K562 (cell line): ENCODE results near the gene SNIP1. TPM values are rescaled to one million over a fixed set of nuclear protein-coding genes. Genes with fewer than 3 reads are reported as not detected.
A peak's percentile ranks its signal among the peaks of the same experiment; 100 is the strongest.

Experiments used
- ATF2 ChIP-seq: sonication (generic); formaldehyde crosslinking; IDR thresholded peaks from 2 replicates; pipeline ENCODE4 v1.8.1; 2022; ENCODE audit warnings: missing genetic modification reagents
- CEBPZ ChIP-seq: fragments of 150-350 bp; IDR thresholded peaks from 2 replicates; pipeline ENCODE4 v1.6.1; 2014; ENCODE audit warnings: low read depth, mild to moderate bottlenecking, low read length, borderline replicate concordance
- E2F4 ChIP-seq: sonication (generic); formaldehyde crosslinking; IDR thresholded peaks from 2 replicates; pipeline ENCODE4 v1.8.0; 2022; ENCODE audit warnings: mild to moderate bottlenecking, low read depth, missing genetic modification reagents
- GATAD2A ChIP-seq: fragments of 450-650 bp; IDR thresholded peaks from 2 replicates; pipeline ENCODE4 v1.6.1; 2017
- HDAC2 ChIP-seq: fragments of 450-650 bp; IDR thresholded peaks from 2 replicates; pipeline ENCODE4 v1.6.1; 2016; ENCODE audit warnings: mild to moderate bottlenecking
- HLTF ChIP-seq: fragments of 450-650 bp; IDR thresholded peaks from 2 replicates; pipeline ENCODE4 v1.6.1; 2016
- ILF3 ChIP-seq: fragments of 450-650 bp; IDR thresholded peaks from 2 replicates; pipeline ENCODE4 v1.6.1; 2018; ENCODE audit warnings: antibody characterized with exemption, mild to moderate bottlenecking, moderate library complexity, borderline replicate concordance
- KDM2B ChIP-seq: fragments of 250-450 bp; sonication (Bioruptor Pico); IDR thresholded peaks from 2 replicates; pipeline ENCODE4 v1.8.0; 2021; ENCODE audit warnings: mild to moderate bottlenecking, moderate library complexity
- KLF6 ChIP-seq: fragments of 250-450 bp; sonication (Bioruptor Pico); IDR thresholded peaks from 2 replicates; pipeline ENCODE4 v1.4.0; 2020; ENCODE audit warnings: mild to moderate bottlenecking, moderate library complexity, borderline replicate concordance
- NFE2L1 ChIP-seq: fragments of 450-650 bp; IDR thresholded peaks from 2 replicates; pipeline ENCODE4 v1.6.1; 2016; ENCODE audit warnings: missing genetic modification characterization, low read depth, mild to moderate bottlenecking, missing compliant biosample characterization, moderate library complexity, borderline replicate concordance
- PHB ChIP-seq: fragments of 250-450 bp; sonication (Bioruptor Pico); IDR thresholded peaks from 2 replicates; pipeline ENCODE4 v1.5.0; 2021
- PHF20 ChIP-seq: fragments of 450-650 bp; IDR thresholded peaks from 2 replicates; pipeline ENCODE4 v1.6.1; 2018; ENCODE audit not compliant: partially characterized antibody
- POLR2G ChIP-seq: fragments of 200-400 bp; formaldehyde crosslinking; IDR thresholded peaks from 2 replicates; pipeline ENCODE4 v1.6.1; 2017; ENCODE audit warnings: low read depth, mild to moderate bottlenecking, antibody characterized with exemption, low read length, moderate library complexity
- SETDB1 ChIP-seq: IDR thresholded peaks from one replicate; pipeline ENCODE4 v1.6.1; 2012; ENCODE audit warnings: low read length, control low read depth, inconsistent platforms
- TOE1 ChIP-seq, 2 experiments: fragments of 450-650 bp in 1 of 2; sonication (generic) in 1 of 2; formaldehyde crosslinking in 1 of 2; IDR thresholded peaks; 2 replicates each; pipeline versions ENCODE4 v1.7.1 to v1.8.0; 2016 to 2022; ENCODE audit warnings: borderline replicate concordance in 2 of 2, mild to moderate bottlenecking in 2 of 2, antibody characterized with exemption in 1 of 2, inconsistent platforms in 1 of 2, low read depth in 1 of 2, missing genetic modification reagents in 1 of 2, moderate library complexity in 1 of 2
- TRIM24 ChIP-seq, 2 experiments: fragments of 450-650 bp; IDR thresholded peaks; 2 replicates each; pipeline ENCODE4 v1.6.1; 2016
- ZFP30 ChIP-seq: fragments of 250-450 bp; sonication (Bioruptor Pico); IDR thresholded peaks from 2 replicates; pipeline ENCODE4 v1.8.0; 2022; ENCODE audit warnings: moderate library complexity, mild to moderate bottlenecking, inconsistent platforms, borderline replicate concordance
- ZNF408 ChIP-seq: fragments of 250-450 bp; sonication (Bioruptor Pico); IDR thresholded peaks from 2 replicates; pipeline ENCODE4 v1.4.0; 2020; ENCODE audit warnings: low read depth, mild to moderate bottlenecking, moderate library complexity
- ZNF717 ChIP-seq: fragments of 250-450 bp; sonication (Bioruptor Pico); IDR thresholded peaks from 2 replicates; pipeline ENCODE4 v1.5.0; 2021
- ZNF778 ChIP-seq: fragments of 450-650 bp; formaldehyde crosslinking; IDR thresholded peaks from 2 replicates; pipeline ENCODE4 v1.4.0; 2020; ENCODE audit warnings: mild to moderate bottlenecking, moderate library complexity
- polyA plus RNA-seq, 8 experiments: library from polyadenylated mRNA; depleted of rRNA in 4 of 8; stranded (reverse) in 5 of 8; unstranded in 3 of 8; fragments of >200 nt; fragmentation: Nextera tagmentation in 2 of 8; fragmentation: Illumina TruSeq in 1 of 8; extraction: Ambion mirVana in 2 of 8; extraction: Trizol in 1 of 8; gene quantifications; 2 replicates each; pipeline versions ENCODE4 v1.2.1 to v1.2.3, GENCODE V29; 2011 to 2014; ENCODE audit warnings: inconsistent platforms in 1 of 8, missing spikeins in 1 of 8
- total RNA-seq, 7 experiments: library from RNA; depleted of rRNA in 6 of 7; stranded (reverse); fragments of >200 nt in 6 of 7; fragmentation: Illumina TruSeq in 2 of 7; extraction: Trizol in 2 of 7; gene quantifications; 2 replicates each; pipeline versions ENCODE4 v1.2.1 to v1.2.3, GENCODE V29; 2011 to 2021; ENCODE audit warnings: low replicate concordance in 1 of 7
- TF ChIP-seq, protein P1 (sequence below): fragments of 450-650 bp; conservative IDR thresholded peaks from 2 replicates; pipeline ENCODE4 v1.6.1; 2016; ENCODE audit warnings: missing genetic modification characterization, low read depth, mild to moderate bottlenecking, missing compliant biosample characterization, moderate library complexity

SNIP1 gene
- total and polyA plus RNA-seq, 9 of the 15 experiments (the other 6 are each of a cell fraction or from before 2014, with no cell fraction given) = 2.9 to 25.9 (median 14.6) TPM

DNA sequence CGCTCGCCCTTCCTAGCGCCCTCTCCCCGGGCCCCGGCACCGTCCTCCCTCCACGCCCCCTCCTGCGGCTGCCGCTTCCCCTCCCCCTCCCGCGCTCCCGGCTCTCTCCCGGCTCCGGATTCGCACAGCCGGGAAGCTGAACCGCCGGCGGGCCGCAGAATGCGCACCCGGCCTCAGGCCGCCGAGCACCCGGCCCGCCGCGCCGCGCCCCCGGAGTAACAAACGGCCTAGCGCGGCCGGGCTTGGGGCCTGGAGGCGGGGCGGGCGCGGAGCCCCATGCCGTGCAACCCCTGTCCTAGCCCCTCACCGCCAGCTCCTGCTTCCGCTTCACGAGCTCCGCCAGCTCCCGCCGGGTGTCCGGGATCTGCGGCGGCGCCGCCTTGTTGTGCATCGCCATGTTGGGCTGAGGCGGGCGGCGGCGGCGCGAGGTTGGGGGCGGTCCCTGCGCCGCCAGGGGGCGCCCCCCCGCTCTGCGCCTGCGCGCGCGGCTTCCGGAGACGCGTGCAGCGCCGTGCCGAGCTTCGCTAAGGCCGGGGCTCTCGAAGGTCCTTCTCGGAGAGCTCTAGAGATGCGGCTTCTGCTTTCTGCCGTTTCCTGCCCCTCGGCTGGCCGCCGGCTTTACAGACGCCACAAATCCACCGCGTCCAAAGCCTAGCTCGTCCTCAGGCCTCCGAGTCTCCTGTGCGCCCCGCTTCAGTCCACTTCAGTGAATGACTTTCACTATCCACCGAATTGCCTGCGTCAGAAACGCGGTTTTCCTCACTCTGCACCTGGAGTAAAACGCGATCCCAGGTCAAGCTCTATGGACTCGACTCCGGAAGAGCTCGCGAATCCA, 39.5 kb downstream of the SNIP1 start, which contains the start of gene MEAF6 (continued):
- TF ChIP-seq POLR2G = peak; percentile 98
- no peak for TF ChIP-seq KLF6 (CRISPR knock-in tag)
- TF ChIP-seq PHF20 = peak; percentile 85
- no peak for TF ChIP-seq NFE2L1 (tag)
- 0 out of 2 replicates have a peak, but pooled peaks have one; percentile 15 for TF ChIP-seq E2F4 (CRISPR knock-in tag)
- TF ChIP-seq TOE1 (IDR thresholded peaks at IDR 0.05; ENCODE audit: borderline replicate concordance) = 0 out of 2 replicates have a peak, but pooled peaks have one; percentile 15
- no peak for TF ChIP-seq TOE1 (CRISPR knock-in tag; IDR thresholded peaks at IDR 0.05; ENCODE audit: borderline replicate concordance, low read depth)
- no peak for TF ChIP-seq CEBPZ
- TF ChIP-seq ZFP30 (CRISPR knock-in tag) = no peak
- no peak; the same call in none of the 2 replicates for TF ChIP-seq KDM2B (CRISPR knock-in tag)
- no peak for TF ChIP-seq ATF2 (CRISPR knock-in tag)
- no peak for TF ChIP-seq HLTF
- TF ChIP-seq GATAD2A = no peak
- peak; percentile 69; the same call in 1 of the 2 replicates for TF ChIP-seq HDAC2
- TF ChIP-seq ZNF408 (CRISPR knock-in tag) = no peak
- TF ChIP-seq, protein P1, sequence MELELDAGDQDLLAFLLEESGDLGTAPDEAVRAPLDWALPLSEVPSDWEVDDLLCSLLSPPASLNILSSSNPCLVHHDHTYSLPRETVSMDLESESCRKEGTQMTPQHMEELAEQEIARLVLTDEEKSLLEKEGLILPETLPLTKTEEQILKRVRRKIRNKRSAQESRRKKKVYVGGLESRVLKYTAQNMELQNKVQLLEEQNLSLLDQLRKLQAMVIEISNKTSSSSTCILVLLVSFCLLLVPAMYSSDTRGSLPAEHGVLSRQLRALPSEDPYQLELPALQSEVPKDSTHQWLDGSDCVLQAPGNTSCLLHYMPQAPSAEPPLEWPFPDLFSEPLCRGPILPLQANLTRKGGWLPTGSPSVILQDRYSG (tag) = 0 out of 2 replicates have a peak, but pooled peaks have one; percentile 60
- 0 out of 2 replicates have a peak, but pooled peaks have one; percentile 13 for TF ChIP-seq PHB (CRISPR knock-in tag)
- no peak; a peak in 1 of 4 replicates for TF ChIP-seq TRIM24 (IDR thresholded peaks at IDR 0.05)
- peak; percentile 96 for TF ChIP-seq ILF3
- TF ChIP-seq SETDB1 = peak; percentile 16
- no peak for TF ChIP-seq ZNF778
- no peak for TF ChIP-seq ZNF717
